Stimulated activated CD4-positive, alpha-beta T cell treated with anti-CD3 and anti-CD28 coated beads, Interleukin-4, amount 100 ng/mL, for 48 hours (primary cell): Measurements from ENCODE around the gene MEF2D.

Experiments used
- DNase-seq, 2 donors: peaks; one replicate each; pipeline ENCODE4 v3.0.0-alpha.2; 2020; ENCODE audit warnings: low read depth in 2 of 2

Gene MEF2D

DNA sequence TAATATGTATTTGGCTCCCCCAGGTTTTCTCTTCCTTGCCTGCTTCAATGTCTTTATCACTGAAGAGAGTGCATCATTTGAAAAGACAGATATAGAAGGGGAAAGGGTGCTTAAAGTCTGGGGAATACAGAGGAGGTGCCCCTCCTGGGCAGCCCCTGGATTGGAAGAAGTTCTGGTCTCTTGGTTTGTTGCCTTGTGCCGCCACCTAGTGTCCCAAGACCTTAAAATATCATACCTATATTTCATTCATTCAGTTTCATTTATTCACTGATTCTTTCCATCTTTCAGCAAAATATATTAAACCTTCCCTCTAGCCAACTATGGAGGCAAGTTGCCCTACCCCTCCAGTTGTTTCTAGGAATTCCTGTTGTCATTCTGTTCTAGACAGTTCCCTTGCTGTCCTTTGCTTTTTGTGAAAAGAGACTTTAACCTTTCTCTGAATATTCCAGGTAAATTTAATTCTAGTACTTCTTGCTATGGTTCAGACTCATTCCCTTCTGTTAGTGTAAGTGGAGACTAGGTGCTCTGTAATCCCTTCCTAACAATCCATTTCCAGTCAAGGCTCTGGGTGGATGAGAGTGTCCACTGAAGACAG, 56.1 kb downstream of the MEF2D start:
- no peak for DNase-seq

GRCh38 chr1:156443286-156443685, 57.3 kb downstream of the MEF2D start:
- DNase-seq, result no peak

GRCh38 chr1:156440654-156441437, 59.7 kb downstream of the MEF2D start:
- no peak for DNase-seq

- no peak for DNase-seq
These were observed 60.8 kb downstream of the MEF2D start for GRCh38 chr1:156439777-156440183.

GRCh38 chr1:156439036-156439776, 61.4 kb downstream of the MEF2D start:
- no peak for DNase-seq

DNA sequence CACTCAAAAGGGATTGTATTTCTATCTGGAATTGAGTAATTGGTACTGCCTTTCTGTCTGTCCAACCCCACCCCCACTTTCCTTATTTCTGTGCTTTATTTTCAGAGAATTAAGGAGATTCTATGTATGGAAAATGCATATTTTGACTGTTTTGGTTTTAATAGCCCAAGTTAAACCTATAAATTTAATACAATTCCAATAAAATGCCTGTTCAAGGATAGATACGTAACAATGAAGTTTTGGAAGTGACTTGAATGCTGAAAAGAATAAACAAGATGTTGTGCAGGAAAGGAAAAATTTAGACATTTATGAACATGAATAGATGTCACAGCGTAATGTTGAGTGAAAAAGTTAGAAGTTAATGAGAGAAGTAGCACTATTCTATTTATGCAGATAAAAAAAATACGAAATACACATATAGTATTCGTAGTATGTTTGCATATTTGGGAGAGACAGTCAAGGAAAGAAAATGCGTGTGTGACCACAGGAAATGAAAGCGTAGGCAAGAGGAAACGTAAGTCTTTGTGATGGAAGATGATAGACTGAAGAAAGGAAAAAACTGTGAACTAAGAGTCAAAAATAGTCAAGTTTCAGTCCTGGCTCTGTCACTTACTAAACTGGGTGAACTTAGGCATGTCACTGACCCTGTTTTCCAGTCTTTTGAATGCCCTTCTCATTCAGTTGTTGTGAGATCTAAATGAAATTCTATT, 62.1 kb downstream of the MEF2D start:
- no peak for DNase-seq

DNA sequence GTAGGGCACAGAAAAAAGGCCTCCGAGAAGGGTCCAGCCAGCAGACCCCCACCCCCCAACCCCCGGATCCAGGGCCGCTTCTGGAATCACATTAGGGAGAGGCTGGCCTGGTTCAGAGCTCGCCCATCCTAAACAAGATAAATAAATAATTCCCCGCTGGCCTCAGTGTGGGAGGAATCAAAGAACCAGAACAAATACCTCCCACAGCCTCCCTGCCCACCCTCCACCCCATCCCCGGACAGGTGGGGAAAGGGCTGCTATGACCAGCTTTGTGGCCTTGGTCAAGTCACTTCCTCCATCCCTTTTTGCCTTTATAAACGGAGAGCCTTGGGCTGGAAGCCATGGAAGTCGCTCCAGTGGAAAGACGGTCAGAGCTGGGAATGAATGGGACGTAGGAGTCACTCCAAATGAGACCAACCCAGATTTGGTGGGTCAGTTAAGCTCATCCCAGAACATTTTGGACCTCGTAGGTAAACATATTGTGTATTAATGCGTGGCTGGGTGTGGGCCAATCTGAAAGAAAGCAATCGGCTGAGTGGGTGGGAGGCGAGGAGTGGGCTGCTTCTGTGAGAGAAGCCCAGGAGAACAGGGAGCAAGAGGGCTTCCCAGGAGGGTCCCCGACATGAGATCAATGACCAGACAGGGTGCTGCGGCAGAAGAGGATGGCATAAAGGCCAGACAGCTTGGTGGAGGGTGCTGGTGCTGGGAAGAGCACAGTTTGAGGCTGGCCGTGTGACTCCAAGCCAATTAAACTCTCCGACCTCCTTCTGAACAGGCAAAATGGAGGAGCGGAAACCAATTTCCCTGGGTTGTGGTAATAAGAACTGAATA, 63.3 kb downstream of the MEF2D start:
- no peak for DNase-seq

- no peak for DNase-seq
These were observed 64.2 kb downstream of the MEF2D start for GRCh38 chr1:156436141-156437036.

DNA sequence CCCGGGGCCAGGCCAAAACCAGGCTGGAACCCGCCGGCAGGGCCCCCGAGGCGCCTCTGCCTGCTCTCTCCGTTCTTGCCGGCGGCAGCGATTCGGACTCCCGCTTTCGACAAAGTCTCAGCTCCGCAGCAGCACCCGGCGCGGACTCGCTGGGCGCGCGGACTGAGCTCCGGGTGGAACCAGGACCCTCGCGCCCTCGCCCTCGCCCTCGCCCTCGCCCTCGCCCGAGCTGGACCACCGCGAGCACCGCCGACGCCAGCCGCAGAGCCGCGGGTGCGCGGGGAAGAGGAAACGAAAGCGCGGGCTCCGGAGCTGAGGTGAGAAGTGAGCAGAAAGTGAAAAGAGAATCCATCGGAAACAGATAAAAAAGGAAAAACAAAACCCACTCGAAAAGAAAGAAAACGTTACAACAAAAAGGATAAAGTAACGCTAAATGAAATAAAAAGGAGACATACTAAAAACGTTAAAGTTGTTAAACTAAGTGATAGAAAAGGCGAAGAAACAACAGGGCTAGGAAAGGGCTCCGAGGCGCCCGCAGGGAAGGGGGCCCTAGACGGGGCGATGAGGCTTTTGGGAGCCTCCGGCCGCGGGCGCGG, 64.9 kb downstream of the MEF2D start:
- no peak for DNase-seq

DNA sequence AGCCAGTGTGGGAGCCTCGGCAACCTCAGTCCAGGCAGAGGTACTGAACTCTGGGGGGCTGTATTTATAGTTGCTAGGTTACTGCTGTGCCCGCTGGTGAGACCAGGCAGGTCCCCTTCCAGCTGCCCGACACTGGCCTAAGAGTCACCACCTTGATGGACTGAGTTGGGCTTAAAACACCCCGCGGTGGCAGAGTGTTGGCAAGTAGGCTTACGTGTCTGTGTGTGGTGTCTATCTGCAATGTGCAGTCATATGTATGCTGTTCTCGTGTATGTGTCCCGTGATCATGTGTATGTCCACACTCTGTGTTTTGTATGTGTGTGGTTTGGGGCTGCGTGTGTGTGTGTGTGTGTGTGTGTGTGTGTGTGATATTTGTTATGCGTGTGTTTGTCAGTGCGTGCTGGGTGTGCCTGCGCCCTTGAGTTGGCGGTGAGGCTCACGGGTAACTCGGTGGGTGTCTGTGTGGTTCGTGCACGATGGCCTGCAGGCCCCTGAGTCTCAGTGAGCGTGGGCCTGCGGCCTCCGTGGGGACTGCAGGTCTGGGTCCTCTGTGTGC, 65.5 kb downstream of the MEF2D start:
- no peak for DNase-seq

DNA sequence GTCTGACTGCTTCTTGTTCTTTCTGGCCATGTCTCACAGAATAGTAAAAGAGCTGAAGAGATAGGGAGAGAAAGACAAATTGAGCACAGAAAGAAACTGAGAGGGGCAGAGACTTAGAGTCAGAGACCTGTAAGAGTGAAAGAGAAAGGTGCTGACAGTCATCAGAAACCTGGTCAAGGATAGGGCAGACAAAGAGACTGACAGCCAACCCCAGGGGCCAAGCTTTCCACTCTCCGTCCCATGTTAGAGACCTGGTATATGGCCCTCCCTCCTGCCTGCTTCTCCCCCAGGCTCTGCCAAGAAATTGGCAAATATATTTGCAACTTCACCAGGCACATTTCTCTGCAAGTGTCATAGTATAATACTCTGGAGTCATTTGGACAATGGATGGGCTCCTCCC, 67.0 kb downstream of the MEF2D start:
- DNase-seq, result no peak

DNA sequence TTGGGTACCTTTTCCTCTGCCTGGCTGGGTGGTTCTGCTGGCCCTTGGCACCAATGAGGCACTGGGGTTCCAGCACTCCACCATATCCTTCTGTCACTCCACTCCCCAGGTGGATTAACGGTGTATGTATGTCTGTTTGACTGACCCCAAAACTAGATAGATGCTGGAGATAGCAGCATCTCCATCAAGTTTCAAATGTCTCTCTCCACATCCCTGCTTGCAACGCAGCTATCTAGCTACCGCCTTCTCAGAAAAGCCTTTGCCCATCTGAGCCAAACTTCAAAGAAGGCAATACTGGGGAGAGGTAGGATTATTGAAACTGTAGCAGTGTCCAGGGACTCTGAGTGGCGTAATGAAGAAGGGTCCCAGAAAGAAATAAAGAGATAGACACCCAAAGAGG, 67.5 kb downstream of the MEF2D start:
- no peak for DNase-seq

DNA sequence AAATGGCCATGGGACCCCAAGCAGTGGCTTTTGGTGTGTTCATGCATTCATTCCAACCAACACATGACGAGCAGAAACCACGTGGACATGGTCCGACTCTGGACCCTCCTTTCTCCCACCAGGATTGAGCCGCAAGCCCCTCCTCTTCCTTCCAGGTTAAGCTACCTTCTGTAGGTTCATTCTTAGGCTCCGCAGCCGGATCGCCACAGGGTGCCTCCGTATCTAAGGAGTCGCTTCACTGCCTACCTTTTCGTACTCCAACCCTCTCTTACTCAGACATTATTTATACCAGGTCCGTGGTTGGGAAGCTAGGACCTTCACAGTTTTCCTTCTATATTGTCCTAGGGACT, 67.9 kb downstream of the MEF2D start:
- no peak for DNase-seq

DNA sequence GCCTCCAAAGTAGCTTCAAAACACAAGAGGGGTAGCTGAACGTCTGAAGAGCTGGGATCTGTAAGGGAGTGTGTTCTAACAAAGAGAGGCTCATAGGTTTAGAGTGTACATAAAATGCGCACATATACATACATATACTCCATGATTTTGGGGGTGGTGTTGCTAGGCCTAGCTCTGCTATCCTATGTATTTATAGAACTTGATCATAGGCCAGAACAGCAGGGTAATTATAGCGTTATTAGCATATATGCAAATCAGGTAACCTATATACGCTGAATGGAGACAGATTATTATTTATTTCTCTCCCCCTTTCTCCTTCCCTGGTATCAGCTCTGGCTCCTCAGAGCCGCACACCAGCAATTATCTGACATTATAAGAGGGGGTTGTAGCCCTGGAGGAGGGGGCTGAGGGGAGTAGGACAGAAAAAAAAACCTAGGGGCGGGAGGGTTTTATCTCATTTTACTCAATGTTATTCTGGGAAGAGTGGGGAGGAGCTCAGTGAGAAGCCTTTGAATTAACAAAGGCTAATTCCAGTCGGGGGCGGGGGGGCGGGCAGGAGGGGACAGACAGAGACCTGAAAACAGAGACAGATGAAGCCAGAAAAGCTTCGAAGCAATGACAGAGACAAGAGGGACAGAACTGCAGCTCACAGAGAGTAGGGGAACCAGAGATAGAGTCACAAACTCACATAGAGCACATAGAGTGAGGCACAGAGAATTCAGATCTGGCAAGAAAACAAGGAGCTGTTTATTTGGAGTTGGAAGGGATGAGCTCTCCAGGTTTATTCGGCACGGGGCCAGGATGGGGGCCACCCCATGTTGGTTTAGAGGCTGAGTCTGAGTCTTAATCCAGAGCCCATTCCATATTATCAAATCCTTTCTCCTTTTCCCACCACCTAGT, 68.6 kb downstream of the MEF2D start:
- no peak for DNase-seq

- no peak for DNase-seq
These were observed 69.2 kb downstream of the MEF2D start for GRCh38 chr1:156431366-156431765.

- no peak for DNase-seq
These were observed 69.7 kb downstream of the MEF2D start for GRCh38 chr1:156430866-156431265.

GRCh38 chr1:156430303-156430702, 70.3 kb downstream of the MEF2D start:
- no peak for DNase-seq

DNA sequence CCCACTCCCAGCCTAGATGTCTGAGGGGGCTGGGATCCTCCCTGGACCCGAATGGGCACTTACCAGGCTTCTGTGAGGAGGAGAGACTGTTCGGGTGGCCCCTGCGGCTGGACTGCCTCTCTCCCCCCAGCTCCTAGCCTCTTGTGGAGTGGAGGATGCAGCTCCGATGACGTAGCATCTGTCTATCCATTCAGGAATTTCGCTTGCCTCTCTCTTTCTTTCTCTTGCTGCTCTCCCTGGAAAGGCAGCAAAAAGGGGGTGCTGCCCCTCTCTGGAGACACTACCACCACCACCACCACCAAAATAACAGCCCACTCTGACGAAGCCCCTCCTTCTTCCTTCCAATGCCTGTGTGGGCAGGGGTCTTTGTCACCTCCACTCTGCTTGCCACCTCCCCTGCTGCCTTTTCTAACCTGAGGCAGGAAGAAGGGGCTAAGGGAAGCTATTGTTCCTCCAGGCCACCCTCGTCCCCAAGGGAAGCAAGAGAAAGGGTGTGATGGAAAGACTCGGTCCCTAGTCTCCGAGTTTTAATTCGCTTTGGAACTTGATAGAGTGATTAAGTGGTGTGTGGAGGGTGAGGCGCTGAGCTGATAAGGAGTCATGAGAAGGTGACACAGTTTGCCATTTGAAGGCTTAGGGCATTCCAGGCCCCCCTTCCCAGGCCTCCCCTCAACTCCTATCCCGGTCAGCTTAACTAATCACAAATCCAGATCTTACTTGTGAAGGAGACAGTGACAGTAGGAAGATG, 71.1 kb downstream of the MEF2D start:
- no peak for DNase-seq
